ENCODE results near the gene MYOCOS.
"Not testable (repeated sequence)": the region's sequence is repeated elsewhere in the genome, so short reads cannot be mapped to it uniquely, and the experiment has no call there.

MYOCOS gene

GRCh38 chr1:171597203-171597602 lies 24.8 kb upstream of the MYOCOS start:
- Histone ChIP-seq H4K20me1 (ENCODE audit: insufficient read depth, low read length, poor library complexity, severe bottlenecking) (no peaks in the 10 kb centered on the region), H3K9me2 (replicated peaks; ENCODE audit: low read depth, low read length) (no peaks in the 10 kb centered on the region), H3K4me3 (ENCODE audit: low read length, poor library complexity, severe bottlenecking) (no peak overlapping the region), H2AFZ (ENCODE audit: low read length) (no peak overlapping the region), H3K4me2 (ENCODE audit: low read depth, low read length, poor library complexity, severe bottlenecking) (no peak overlapping the region), H3K9me3 (ENCODE audit: insufficient read depth, low read depth, low read length) (no peaks in the 10 kb centered on the region), H3K27me3 (ENCODE audit: insufficient read depth, low read length, poor library complexity, severe bottlenecking) (no peaks in the 10 kb centered on the region), H3K9ac (ENCODE audit: low read depth, low read length, poor library complexity, severe bottlenecking) (no peak overlapping the region), H3K36me3 (ENCODE audit: insufficient read depth, low read length) (peaks cover 12% of the 10 kb centered on the region; the same call in 1 of the 2 replicates), H3K79me2 (ENCODE audit: insufficient read depth, low read length) (no peaks in the 10 kb centered on the region), H3K4me1 (ENCODE audit: insufficient read depth, low read length, poor library complexity, severe bottlenecking) (no peaks in the 10 kb centered on the region), H3F3A (ENCODE audit: low read depth) (no peaks in the 10 kb centered on the region)
- TF ChIP-seq CTCF (conservative IDR thresholded peaks at IDR 0.05; ENCODE audit: low read length), result no peak
- TF ChIP-seq EZH2phosphoT487 (IDR thresholded peaks at IDR 0.05; ENCODE audit: borderline replicate concordance), result no peak

GRCh38 chr1:171600310-171600709 lies 21.7 kb upstream of the MYOCOS start:
- not testable (repeated sequence) for H3K9ac ChIP-seq (ENCODE audit: low read depth, low read length, poor library complexity, severe bottlenecking); H3K9me2 ChIP-seq (replicated peaks; ENCODE audit: low read depth, low read length); H3K79me2 ChIP-seq (ENCODE audit: insufficient read depth, low read length); H3K36me3 ChIP-seq (ENCODE audit: insufficient read depth, low read length); H3K4me2 ChIP-seq (ENCODE audit: low read depth, low read length, poor library complexity, severe bottlenecking); H3K4me3 ChIP-seq (ENCODE audit: low read length, poor library complexity, severe bottlenecking); H2AFZ ChIP-seq (ENCODE audit: low read length); H4K20me1 ChIP-seq (ENCODE audit: insufficient read depth, low read length, poor library complexity, severe bottlenecking); H3F3A ChIP-seq (ENCODE audit: low read depth); H3K27me3 ChIP-seq (ENCODE audit: insufficient read depth, low read length, poor library complexity, severe bottlenecking); H3K4me1 ChIP-seq (ENCODE audit: insufficient read depth, low read length, poor library complexity, severe bottlenecking); H3K9me3 ChIP-seq (ENCODE audit: insufficient read depth, low read depth, low read length)

- Histone ChIP-seq H3K4me3 (ENCODE audit: low read length, poor library complexity, severe bottlenecking) (no peak overlapping the region), H3K9ac (ENCODE audit: low read depth, low read length, poor library complexity, severe bottlenecking) (no peak overlapping the region), H4K20me1 (ENCODE audit: insufficient read depth, low read length, poor library complexity, severe bottlenecking) (no peaks in the 10 kb centered on the region), H2AFZ (ENCODE audit: low read length) (no peak overlapping the region), H3K4me2 (ENCODE audit: low read depth, low read length, poor library complexity, severe bottlenecking) (no peak overlapping the region), H3K9me3 (ENCODE audit: insufficient read depth, low read depth, low read length) (no peaks in the 10 kb centered on the region), H3K4me1 (ENCODE audit: insufficient read depth, low read length, poor library complexity, severe bottlenecking) (no peaks in the 10 kb centered on the region), H3K9me2 (replicated peaks; ENCODE audit: low read depth, low read length) (no peaks in the 10 kb centered on the region), H3F3A (ENCODE audit: low read depth) (no peaks in the 10 kb centered on the region), H3K79me2 (ENCODE audit: insufficient read depth, low read length) (no peaks in the 10 kb centered on the region), H3K36me3 (ENCODE audit: insufficient read depth, low read length) (no peaks in the 10 kb centered on the region), H3K27me3 (ENCODE audit: insufficient read depth, low read length, poor library complexity, severe bottlenecking) (no peaks in the 10 kb centered on the region)
- TF ChIP-seq EZH2phosphoT487 (IDR thresholded peaks at IDR 0.05; ENCODE audit: borderline replicate concordance) (no peak), CTCF (conservative IDR thresholded peaks at IDR 0.05; ENCODE audit: low read length) (no peak)
These were observed 21.2 kb upstream of the MYOCOS start for GRCh38 chr1:171600862-171601261.

- H4K20me1 ChIP-seq (ENCODE audit: insufficient read depth, low read length, poor library complexity, severe bottlenecking); H3K9me3 ChIP-seq (ENCODE audit: insufficient read depth, low read depth, low read length); H3K9ac ChIP-seq (ENCODE audit: low read depth, low read length, poor library complexity, severe bottlenecking); H3F3A ChIP-seq (ENCODE audit: low read depth); H2AFZ ChIP-seq (ENCODE audit: low read length); H3K9me2 ChIP-seq (replicated peaks; ENCODE audit: low read depth, low read length); H3K27me3 ChIP-seq (ENCODE audit: insufficient read depth, low read length, poor library complexity, severe bottlenecking); H3K36me3 ChIP-seq (ENCODE audit: insufficient read depth, low read length); H3K79me2 ChIP-seq (ENCODE audit: insufficient read depth, low read length); H3K4me1 ChIP-seq (ENCODE audit: insufficient read depth, low read length, poor library complexity, severe bottlenecking); H3K4me2 ChIP-seq (ENCODE audit: low read depth, low read length, poor library complexity, severe bottlenecking); H3K4me3 ChIP-seq (ENCODE audit: low read length, poor library complexity, severe bottlenecking): not testable (repeated sequence)
These were observed 19.0 kb upstream of the MYOCOS start for GRCh38 chr1:171603042-171603441.
